Smooth muscle cell (in vitro differentiated cells): ENCODE results near the gene RSPH3. TPM values are rescaled to one million over a fixed set of nuclear protein-coding genes. Genes with fewer than 3 reads are reported as not detected.

Source experiments
- DNase-seq: peaks from one replicate; lab custom pipeline; 2025; ENCODE audit not compliant: unreplicated experiment; lab: John Stamatoyannopoulos, UW
- H2AFZ ChIP-seq: fragments of 200-600 bp; sonication (generic); 2 replicates; pipeline ENCODE4 v1.6.0; 2016; ENCODE audit warnings: antibody characterized with exemption, low read depth, mild to moderate bottlenecking
- H3F3A ChIP-seq: fragments of 200-600 bp; sonication (generic); 2 replicates; pipeline ENCODE4 v1.6.0; 2017; ENCODE audit warnings: antibody characterized with exemption, low read depth
- H3K27ac ChIP-seq: fragments of 200-600 bp; sonication (generic); 2 replicates; pipeline ENCODE4 v1.5.1; 2016; ENCODE audit warnings: low read depth, mild to moderate bottlenecking
- H3K27me3 ChIP-seq: fragments of 200-600 bp; sonication (generic); 2 replicates; pipeline ENCODE4 v1.6.1; 2016; ENCODE audit warnings: low read depth, mild to moderate bottlenecking
- H3K36me3 ChIP-seq: fragments of 200-600 bp; sonication (generic); 2 replicates; pipeline ENCODE4 v1.5.1; 2016; ENCODE audit warnings: low read depth
- H3K4me1 ChIP-seq: fragments of 200-600 bp; sonication (generic); 2 replicates; pipeline ENCODE4 v1.5.1; 2016; ENCODE audit warnings: low read depth
- H3K4me2 ChIP-seq: fragments of 200-600 bp; sonication (generic); 2 replicates; pipeline ENCODE4 v1.6.0; 2016; ENCODE audit warnings: mild to moderate bottlenecking
- H3K4me3 ChIP-seq: fragments of 200-600 bp; sonication (generic); 2 replicates; pipeline ENCODE4 v1.5.1; 2016; ENCODE audit warnings: mild to moderate bottlenecking
- H3K79me2 ChIP-seq: fragments of 200-600 bp; sonication (generic); 2 replicates; pipeline ENCODE4 v1.6.0; 2016; ENCODE audit warnings: low read depth, mild to moderate bottlenecking
- H3K9ac ChIP-seq: fragments of 200-600 bp; sonication (generic); 2 replicates; pipeline ENCODE4 v1.6.0; 2016; ENCODE audit warnings: low read depth
- H3K9me3 ChIP-seq: fragments of 200-600 bp; sonication (generic); replicated peaks from 2 replicates; pipeline ENCODE4 v1.5.1; 2016; ENCODE audit warnings: low read depth
- H4K20me1 ChIP-seq: fragments of 200-600 bp; sonication (generic); 2 replicates; pipeline ENCODE4 v1.6.0; 2016; ENCODE audit warnings: low read depth
- CTCF ChIP-seq: fragments of 200-600 bp; sonication (generic); IDR thresholded peaks from 2 replicates; pipeline ENCODE4 v1.5.1; 2017; ENCODE audit warnings: borderline replicate concordance, mild to moderate bottlenecking, antibody characterized with exemption; ENCODE audit not compliant: insufficient read depth, poor library complexity, severe bottlenecking
- WGBS: methylation state at CpG from one replicate; pipeline ENCODE4 v1.1.7; 2016; ENCODE audit warnings: low lambda C conversion rate; 5-methylcytosine and 5-hydroxymethylcytosine counted together
- polyA plus RNA-seq: library from polyadenylated mRNA; unstranded; fragments of >200 nt; fragmentation: Nextera tagmentation; extraction: Ambion mirVana; gene quantifications from 2 replicates; pipeline ENCODE4 v1.2.1, GENCODE V29; 2016
- total RNA-seq: library from RNA; depleted of rRNA; stranded (reverse); fragments of >200 nt; gene quantifications from 2 replicates; pipeline ENCODE4 v1.2.3, GENCODE V29; 2014

Gene RSPH3
- total and polyA plus RNA-seq, 2 experiments from 2014 or later, result 7.1 to 7.5 TPM

- no peak overlapping the region for H3K27ac ChIP-seq
- DNase-seq, result no peak
- no peak overlapping the region for H3K4me2 ChIP-seq
- H3K36me3 ChIP-seq, result no peaks in the 10 kb centered on the region
- no peak overlapping the region for H3K4me3 ChIP-seq
- H3K79me2 ChIP-seq, result no peaks in the 10 kb centered on the region
- no peaks in the 10 kb centered on the region for H4K20me1 ChIP-seq
- peaks cover 3% of the 10 kb centered on the region for H3K9me3 ChIP-seq
- H2AFZ ChIP-seq, result no peak overlapping the region
- H3F3A ChIP-seq, result no peaks in the 10 kb centered on the region
- H3K9ac ChIP-seq, result no peak overlapping the region
- TF ChIP-seq CTCF, result no peak
- H3K4me1 ChIP-seq, result no peaks in the 10 kb centered on the region
- no peaks in the 10 kb centered on the region for H3K27me3 ChIP-seq
Measured at GRCh38 chr6:158963020-158963808, 36.8 kb downstream of the RSPH3 start.

GRCh38 chr6:158962371-158962770 is 37.6 kb downstream of the RSPH3 start:
- H3K79me2 ChIP-seq, result no peaks in the 10 kb centered on the region
- no peak overlapping the region for H3K27ac ChIP-seq
- H3F3A ChIP-seq, result no peaks in the 10 kb centered on the region
- H4K20me1 ChIP-seq, result no peaks in the 10 kb centered on the region
- no peak for DNase-seq
- H3K4me2 ChIP-seq, result no peak overlapping the region
- no peaks in the 10 kb centered on the region for H3K9me3 ChIP-seq
- no peaks in the 10 kb centered on the region for H3K4me1 ChIP-seq
- H3K4me3 ChIP-seq, result no peak overlapping the region
- WGBS, result 46% methylated on average over 3 of the region's 3 CpGs
- H3K36me3 ChIP-seq, result no peaks in the 10 kb centered on the region
- H2AFZ ChIP-seq, result no peak overlapping the region
- no peak overlapping the region for H3K9ac ChIP-seq
- no peaks in the 10 kb centered on the region for H3K27me3 ChIP-seq
- TF ChIP-seq CTCF, result no peak

- Histone ChIP-seq H3K4me3 (no peak overlapping the region), H3K9me3 (no peaks in the 10 kb centered on the region), H3K4me2 (no peak overlapping the region), H2AFZ (no peak overlapping the region), H3F3A (no peaks in the 10 kb centered on the region), H3K79me2 (no peaks in the 10 kb centered on the region), H3K9ac (no peak overlapping the region), H3K4me1 (no peaks in the 10 kb centered on the region), H3K36me3 (no peaks in the 10 kb centered on the region), H3K27ac (no peak overlapping the region), H3K27me3 (no peaks in the 10 kb centered on the region), H4K20me1 (no peaks in the 10 kb centered on the region)
- WGBS, result 92% methylated on average over 2 of the region's 2 CpGs
- DNase-seq, result no peak
- no peak for TF ChIP-seq CTCF
Measured at GRCh38 chr6:158960026-158960425, 40.0 kb downstream of the RSPH3 start.

- no peak overlapping the region for H2AFZ ChIP-seq
- 96% methylated on average over 4 of the region's 4 CpGs for WGBS
- H3K79me2 ChIP-seq, result no peaks in the 10 kb centered on the region
- no peak for TF ChIP-seq CTCF
- no peaks in the 10 kb centered on the region for H3K9me3 ChIP-seq
- H3F3A ChIP-seq, result no peaks in the 10 kb centered on the region
- H3K36me3 ChIP-seq, result no peaks in the 10 kb centered on the region
- H3K9ac ChIP-seq, result no peak overlapping the region
- H3K27me3 ChIP-seq, result no peaks in the 10 kb centered on the region
- no peaks in the 10 kb centered on the region for H3K4me1 ChIP-seq
- no peak for DNase-seq
- no peaks in the 10 kb centered on the region for H4K20me1 ChIP-seq
- no peak overlapping the region for H3K4me3 ChIP-seq
- no peak overlapping the region for H3K4me2 ChIP-seq
- no peak overlapping the region for H3K27ac ChIP-seq
Measured at GRCh38 chr6:158959552-158959951, 40.5 kb downstream of the RSPH3 start.
